ENCODE results near the gene NDUFB4.

NDUFB4 gene

DNA sequence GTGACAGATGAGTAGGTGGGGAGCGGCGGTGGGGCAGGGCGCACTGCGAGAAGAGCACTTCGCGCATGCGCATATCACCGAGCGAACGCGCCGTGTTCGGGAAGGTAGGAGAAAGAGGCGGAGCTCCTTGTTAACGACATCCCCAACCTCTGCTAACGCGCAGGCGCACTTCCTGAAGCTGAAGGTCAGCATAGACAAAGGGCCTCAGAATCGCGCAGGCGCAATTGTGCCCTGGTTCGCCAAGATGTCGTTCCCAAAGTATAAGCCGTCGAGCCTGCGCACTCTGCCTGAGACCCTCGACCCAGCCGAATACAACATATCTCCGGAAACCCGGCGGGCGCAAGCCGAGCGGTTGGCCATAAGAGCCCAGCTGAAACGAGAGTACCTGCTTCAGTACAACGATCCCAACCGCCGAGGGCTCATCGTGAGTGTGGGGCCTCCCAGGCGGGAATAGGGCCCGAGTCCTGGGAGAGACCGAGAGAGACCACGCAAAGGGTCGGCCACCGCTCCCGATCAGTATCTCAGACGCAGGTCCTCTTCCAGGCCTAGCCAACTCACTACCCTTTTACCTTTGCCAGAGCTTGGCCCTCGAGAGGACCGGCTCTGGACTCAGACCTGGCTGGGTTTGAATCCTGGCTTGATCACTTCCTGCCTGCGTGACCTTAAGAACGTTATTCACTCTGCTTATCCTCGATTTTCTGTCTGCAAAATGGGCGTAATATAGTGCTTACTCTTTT is at the start of gene NDUFB4:
TSS of gene NDUFB4 (plus strand) at position 221 of the 737 bp plus-strand sequence. CDS start at position 245, 24 bp downstream.
- no peak for TF ChIP-seq JUND (IDR thresholded peaks at IDR 0.05; ENCODE audit: low read depth)
- DNase-seq (ENCODE audit: low read depth in 1 of 2, low spot score in 1 of 2): peak; percentile 86 to 98
- in situ Hi-C loops (cut with HindIII; ENCODE audit: low pct_unique_long_range_greater_than_20kb, low sequenced_read_pairs): no loop called here

DNA sequence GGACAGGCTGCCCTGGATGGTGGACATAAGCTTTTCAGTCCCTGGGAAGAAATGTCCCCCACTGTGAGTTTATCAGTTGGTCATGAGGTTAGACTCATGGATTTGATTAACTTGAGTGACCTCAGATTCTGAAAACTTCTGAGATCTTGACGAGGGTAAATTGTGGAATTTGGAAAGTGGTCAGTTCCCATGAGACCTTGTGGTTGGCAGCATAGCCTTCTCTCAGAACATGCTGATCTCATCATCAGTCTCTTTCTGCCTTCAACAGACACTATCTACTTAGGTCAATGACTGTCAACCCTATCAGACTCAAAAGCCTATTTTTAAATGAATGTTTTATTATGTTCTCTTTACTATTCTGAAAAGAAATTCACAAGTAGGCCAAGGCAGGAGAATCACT is 45.6 kb upstream of the NDUFB4 start:
- TF ChIP-seq JUND (IDR thresholded peaks at IDR 0.05; ENCODE audit: low read depth): no peak
- no peak for DNase-seq (ENCODE audit: low read depth in 1 of 2, low spot score in 1 of 2)
- in situ Hi-C loops (cut with HindIII; ENCODE audit: low pct_unique_long_range_greater_than_20kb, low sequenced_read_pairs): no loop called here

DNA sequence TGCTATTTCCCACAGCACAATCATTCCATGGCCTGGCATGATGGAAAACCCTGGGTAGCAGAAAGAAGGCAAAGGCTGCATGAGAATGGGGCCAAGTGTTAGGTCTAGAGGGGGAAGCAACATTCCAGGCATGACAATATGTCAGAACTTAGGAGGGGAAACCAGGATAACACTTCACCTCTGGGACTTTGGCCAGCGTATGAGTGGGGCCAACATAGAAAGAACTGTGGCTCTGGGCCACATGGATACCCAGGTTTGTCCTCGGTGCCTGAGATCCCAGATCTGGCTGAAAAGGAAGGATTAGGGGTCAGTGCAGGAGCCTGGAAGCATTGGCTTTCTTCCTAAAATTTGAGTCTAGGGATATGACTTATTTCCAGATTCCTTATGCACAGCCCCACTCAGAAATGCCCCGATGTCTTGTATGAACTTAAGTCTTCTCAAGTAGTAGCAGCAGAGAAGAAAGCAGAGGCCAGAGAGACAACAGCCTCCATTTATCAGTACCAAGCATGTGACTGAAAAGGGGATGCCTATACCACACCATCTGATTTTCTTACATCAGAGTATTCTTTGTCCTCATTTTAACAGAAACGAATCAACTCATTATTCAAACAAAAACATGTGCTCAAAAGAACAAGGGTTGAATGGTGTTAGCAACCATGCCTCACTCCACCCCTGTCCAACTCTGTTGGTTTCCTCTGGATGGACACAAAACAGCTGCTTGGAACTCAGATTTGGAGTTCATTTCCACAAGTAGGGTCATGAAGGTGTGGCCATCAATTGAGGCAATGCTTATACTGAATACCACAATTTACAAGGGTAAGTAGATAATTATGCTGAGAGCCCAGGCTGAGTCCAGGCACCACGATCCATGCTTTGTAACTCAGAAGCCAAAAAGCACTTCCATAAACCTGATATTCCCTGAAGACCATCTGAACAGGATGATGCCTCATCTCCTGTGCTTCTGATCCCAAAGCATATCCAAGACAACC is 43.7 kb upstream of the NDUFB4 start:
- DNase-seq (ENCODE audit: low read depth in 1 of 2, low spot score in 1 of 2): no peak
- no peak for TF ChIP-seq JUND (IDR thresholded peaks at IDR 0.05; ENCODE audit: low read depth)
- in situ Hi-C loops (cut with HindIII; ENCODE audit: low pct_unique_long_range_greater_than_20kb, low sequenced_read_pairs): no loop called here

DNA sequence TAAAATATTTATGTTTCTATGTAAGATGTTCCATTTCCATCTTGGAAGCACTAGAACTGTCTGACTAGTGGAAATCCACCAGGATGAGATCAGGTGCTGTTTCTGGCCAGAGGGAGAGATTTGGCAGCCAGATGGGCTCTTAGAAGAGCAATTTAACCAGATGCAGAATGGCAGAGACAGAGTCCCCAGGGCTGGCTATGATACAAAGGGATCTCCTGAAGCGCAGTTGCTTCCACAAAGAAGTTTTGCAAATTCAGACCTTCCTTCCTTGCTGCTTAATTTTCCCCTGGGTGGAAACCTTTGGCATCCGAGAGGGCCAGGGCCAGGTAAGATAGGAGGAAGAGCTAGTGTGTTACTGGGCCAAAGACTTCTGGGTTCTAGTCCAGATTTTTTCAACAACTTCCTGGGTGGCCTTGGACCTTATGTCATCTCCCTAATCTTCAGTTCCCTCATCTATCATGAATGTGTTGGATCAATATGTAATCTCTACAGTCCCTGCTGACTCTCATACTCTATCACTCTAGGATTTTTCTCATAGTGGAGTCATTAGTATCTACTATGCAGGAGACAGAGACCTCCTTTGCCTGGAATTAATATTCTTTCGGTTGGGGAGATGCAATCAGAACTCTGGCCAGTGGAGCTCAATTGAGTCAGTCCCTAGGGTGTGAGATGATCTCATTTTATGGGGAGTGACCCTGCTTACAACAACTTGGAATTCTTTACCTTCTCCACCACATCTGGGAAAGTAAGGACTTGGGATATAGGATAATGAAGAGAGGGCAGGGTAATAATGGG is 41.1 kb upstream of the NDUFB4 start:
- no peak for TF ChIP-seq JUND (IDR thresholded peaks at IDR 0.05; ENCODE audit: low read depth)
- in situ Hi-C loops (cut with HindIII; ENCODE audit: low pct_unique_long_range_greater_than_20kb, low sequenced_read_pairs): no loop called here
- DNase-seq (ENCODE audit: low read depth in 1 of 2, low spot score in 1 of 2): no peak

DNA sequence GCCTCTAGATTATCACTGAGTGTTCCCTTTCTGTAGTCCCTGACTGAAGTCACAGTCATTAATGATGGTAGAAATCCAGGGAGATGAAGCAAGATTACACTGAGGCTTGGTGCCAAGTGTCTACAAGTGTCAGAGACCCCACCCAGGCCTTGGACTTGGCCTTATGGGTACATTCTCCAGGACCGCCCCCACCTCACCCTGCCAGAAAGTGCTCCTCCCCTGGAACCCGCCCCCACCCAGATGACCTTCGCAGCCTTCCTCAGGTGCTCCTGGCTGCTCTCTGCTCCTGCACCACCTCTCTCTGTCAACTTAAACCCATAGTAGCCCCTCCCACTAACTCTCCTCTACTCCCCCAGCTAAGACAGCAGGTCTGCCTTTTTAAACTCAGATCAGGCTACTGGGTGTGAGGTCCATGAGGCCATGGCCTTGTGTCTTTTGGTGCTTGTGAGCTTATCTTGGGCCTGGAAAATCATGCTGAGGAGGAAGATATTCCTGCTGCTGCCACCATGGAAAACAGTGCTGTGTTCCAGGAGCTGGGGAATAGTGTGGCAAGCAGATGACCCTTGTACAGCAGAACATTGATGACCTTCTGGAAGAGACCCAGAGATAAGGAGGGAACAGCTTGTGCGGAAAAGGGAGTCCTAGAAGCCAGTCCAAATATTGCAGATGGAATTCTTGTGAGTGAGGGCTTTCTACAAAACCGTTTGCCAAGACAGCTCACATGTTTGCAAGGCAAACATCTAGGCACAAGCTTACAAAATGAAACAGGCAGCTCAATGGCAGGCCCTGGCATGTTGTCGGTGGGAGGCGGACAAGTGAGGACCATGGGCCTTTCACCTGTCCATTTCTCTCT is 40.3 kb upstream of the NDUFB4 start:
- in situ Hi-C loops (cut with HindIII; ENCODE audit: low pct_unique_long_range_greater_than_20kb, low sequenced_read_pairs): no loop called here

DNA sequence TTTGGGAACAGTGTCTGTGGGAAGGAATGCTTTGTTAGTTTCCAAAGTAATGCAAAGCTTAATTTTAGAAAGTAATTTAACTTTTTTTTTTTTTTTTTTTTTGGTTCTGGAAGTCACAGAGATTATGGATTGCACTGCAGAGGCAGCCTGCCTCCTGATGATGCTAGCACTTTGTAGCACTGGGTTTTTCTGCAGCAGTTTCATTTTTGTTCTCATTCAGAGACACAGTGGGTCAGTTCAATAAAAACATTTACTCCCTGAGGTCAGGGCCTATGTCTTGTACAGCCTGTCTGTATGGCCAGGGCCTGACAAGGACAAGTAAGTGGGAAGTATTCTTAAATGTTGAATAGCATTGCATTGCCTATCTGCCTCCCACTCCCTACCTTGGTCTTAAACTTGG is 39.0 kb upstream of the NDUFB4 start:
- in situ Hi-C loops (cut with HindIII; ENCODE audit: low pct_unique_long_range_greater_than_20kb, low sequenced_read_pairs): no loop called here
- no peak for DNase-seq (ENCODE audit: low read depth in 1 of 2, low spot score in 1 of 2)
- TF ChIP-seq JUND (IDR thresholded peaks at IDR 0.05; ENCODE audit: low read depth): no peak

More for the DNA sequence above, 40.3 kb upstream of the NDUFB4 start:
- no peak for TF ChIP-seq JUND (IDR thresholded peaks at IDR 0.05; ENCODE audit: low read depth)
- peak in 1 of 2 experiments; percentile 26 for DNase-seq (ENCODE audit: low read depth in 1 of 2, low spot score in 1 of 2)

DNA sequence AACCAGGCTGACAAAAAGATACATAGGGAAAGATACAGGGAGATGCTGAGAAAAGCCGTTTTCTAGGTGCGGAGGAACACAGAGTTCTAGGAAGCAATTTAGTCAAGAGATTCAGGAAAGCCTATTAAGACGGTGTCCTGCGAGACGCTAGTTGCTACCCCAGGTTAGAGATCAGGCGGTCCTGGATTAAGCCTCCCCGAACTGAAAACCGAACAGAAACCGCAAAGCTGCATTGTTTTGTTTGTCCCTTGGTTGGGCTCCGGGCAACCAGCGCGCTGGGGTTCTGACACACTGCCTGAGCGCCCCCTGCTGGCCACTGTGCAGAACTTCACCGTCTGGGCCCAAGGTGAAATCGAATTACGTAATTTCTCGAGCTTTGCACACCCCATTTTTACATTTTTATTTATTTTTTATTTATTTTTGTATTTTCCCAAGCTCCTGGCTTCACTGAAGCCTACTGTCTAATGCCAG is 37.3 kb upstream of the NDUFB4 start:
- in situ Hi-C loops (cut with HindIII; ENCODE audit: low pct_unique_long_range_greater_than_20kb, low sequenced_read_pairs): no loop called here
- no peak for TF ChIP-seq JUND (IDR thresholded peaks at IDR 0.05; ENCODE audit: low read depth)
- DNase-seq (ENCODE audit: low read depth in 1 of 2, low spot score in 1 of 2): peak; percentile 21 to 85

DNA sequence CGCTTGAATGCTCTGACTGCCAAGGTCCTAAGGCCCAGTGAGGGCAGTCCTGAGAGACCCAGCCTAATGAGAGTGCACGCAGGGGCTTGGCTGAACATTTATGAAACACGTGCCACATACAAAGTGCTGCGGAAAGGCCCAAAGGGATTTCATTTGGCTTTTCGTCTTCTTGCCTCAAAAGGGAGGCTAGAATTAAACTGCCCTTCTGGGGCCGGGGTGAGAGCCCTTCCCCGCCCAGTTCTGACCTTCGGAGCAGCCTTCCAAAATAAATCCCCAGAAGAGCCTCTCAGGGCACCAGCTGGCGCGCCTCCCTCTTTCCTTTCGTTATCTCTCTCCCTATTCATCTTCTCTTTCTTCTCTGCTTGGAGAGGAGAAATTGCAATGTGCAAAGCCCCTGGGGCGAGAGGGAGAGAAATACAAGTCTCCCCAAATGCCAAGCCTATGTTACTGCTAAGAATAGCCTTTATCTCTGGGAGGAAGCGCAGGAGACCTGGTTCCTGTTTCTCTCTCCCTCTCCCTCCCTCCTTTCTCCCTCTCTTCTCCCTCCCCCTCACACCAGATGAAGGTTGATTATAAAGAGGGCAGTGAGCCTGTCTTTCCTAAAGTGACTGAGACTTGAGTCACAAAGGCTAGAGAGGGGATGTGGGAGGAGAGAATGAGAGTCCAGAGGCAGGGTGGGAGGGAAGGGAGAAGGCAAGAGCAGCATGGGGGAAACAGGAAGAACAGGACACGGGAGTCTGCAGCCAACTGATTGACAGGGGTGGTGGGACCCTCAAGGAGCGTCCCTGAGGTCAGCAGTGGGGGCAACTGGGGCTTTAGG is 36.7 kb upstream of the NDUFB4 start:
- no peak for DNase-seq (ENCODE audit: low read depth in 1 of 2, low spot score in 1 of 2)
- no peak for TF ChIP-seq JUND (IDR thresholded peaks at IDR 0.05; ENCODE audit: low read depth)
- in situ Hi-C loops (cut with HindIII; ENCODE audit: low pct_unique_long_range_greater_than_20kb, low sequenced_read_pairs): no loop called here

DNA sequence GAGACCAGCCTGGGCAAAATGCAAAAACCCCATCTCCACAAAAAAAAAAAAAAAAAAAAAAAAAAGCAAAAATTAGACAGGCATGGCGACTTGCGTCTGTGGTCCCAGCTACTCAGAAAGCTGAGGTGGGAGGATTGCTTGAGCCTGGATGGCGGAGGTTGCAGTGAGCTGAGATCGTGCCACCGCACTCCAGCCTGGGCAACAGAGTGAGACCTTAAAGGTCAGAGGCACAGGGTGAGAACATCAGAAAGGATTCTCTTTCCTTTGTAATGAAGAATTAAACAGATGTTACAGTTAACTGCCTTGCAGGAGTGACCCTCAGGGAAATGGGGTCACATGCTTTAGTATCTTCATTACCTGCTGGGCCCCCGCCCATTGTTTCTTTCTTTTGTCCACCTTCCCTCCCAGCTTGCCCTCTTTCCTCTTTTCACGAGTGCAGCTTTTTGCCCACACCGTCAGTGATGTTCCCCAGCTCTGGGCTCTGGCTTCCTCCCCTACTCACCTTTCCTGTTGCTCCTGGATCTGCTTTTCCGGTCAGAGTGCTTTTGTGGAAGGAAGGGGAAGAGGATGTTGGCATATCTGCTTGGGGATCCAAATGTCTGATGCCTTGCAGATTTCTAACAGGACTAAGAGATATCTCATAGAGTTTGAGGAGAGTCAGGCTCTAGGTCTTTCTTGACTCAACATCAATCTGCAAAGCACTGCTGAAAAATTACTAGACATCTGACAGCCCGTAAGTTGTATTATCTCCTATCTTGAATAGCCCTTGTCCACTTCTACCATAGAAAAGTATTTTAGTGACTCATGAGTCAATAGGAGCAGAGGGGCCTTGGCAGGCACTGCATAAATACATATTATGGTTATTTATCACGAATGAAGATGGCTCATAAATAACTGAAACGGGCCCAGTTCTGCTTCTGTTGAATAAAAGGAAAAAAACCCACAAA is 35.6 kb upstream of the NDUFB4 start:
- TF ChIP-seq JUND (IDR thresholded peaks at IDR 0.05; ENCODE audit: low read depth): no peak
- in situ Hi-C loops (cut with HindIII; ENCODE audit: low pct_unique_long_range_greater_than_20kb, low sequenced_read_pairs): no loop called here
- no peak for DNase-seq (ENCODE audit: low read depth in 1 of 2, low spot score in 1 of 2)
